ENCODE results near the gene MTHFD2. TPM values are rescaled to one million over a fixed set of nuclear protein-coding genes. Genes with fewer than 3 reads are reported as not detected.

MTHFD2 gene
- total and polyA plus RNA-seq, 10 donors: 17.8 to 71.1 (median 39.8) TPM

DNA sequence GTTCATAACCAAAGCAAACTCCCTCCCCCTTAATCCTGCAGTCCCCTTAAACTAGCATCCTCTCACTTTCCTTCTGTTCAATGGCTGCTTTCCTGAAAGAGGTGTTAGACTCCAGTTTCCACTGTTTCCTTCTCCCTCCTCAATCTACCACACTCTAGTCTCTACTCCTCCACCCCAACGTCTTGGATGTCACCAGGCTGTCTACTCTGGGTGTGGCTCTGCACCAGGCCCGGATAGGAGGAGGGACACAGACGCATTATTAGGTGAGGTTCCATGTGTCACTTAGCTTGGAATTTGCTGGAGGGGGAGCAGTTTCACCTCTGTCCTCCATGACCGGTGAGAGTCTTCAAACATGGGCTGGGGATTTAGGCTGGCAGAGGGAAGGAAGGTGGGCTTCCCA, 61.3 kb downstream of the MTHFD2 start:
- TF ChIP-seq POLR2A (IDR thresholded peaks at IDR 0.05) (no peak), POLR2AphosphoS5 (IDR thresholded peaks at IDR 0.05) (no peak), CTCF (IDR thresholded peaks at IDR 0.05 in 8 of 11, conservative IDR thresholded peaks at IDR 0.05 in 3 of 11) (no peak)
- WGBS, 5 donors: 83 to 96% (median 93%) methylated on average over 4 of the region's 4 CpGs
- intact Hi-C loops (cut with DNase I; ENCODE audit: low total_unique reads): no loop called here
- Histone ChIP-seq H3K4me1 (no peaks in the 10 kb centered on the region), H3K27me3 (replicated peaks in 1 of 7) (no peaks in the 10 kb centered on the region), H3K36me3 (peaks cover 0 to 35% (median 0%) of the 10 kb centered on the region in 6 donors), H3K4me3 (no peak overlapping the region), H3K9me3 (no peaks in the 10 kb centered on the region), H3K27ac (no peak overlapping the region)
- no peak for DNase-seq

DNA sequence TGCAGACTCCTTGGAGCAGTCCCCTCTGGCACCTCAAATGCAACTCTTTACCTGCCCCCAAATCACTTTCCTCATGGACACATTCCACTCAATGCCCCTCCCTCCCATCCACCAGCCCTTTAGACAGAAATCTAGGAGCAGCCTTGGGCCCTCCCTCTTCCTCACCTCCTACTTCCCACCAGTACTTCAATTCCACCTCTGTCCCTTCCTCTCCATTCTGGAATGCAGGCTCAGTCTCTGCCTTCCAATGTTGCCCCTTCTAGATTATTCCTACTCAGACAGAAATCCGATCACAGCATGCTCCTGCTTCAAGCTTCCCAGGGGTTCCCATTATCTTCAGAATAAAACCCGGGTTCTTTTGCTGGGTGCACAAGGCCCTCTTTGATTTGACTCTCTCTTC, 62.1 kb downstream of the MTHFD2 start:
- Histone ChIP-seq H3K9me3 (no peaks in the 10 kb centered on the region), H3K36me3 (peaks cover 0 to 32% (median 0%) of the 10 kb centered on the region in 6 donors), H3K27ac (no peak overlapping the region), H3K4me1 (no peaks in the 10 kb centered on the region), H3K4me3 (no peak overlapping the region), H3K27me3 (replicated peaks in 1 of 7) (no peaks in the 10 kb centered on the region)
- 75 to 88% (median 80%) methylated on average over 2 of the region's 2 CpGs for WGBS, 5 donors
- TF ChIP-seq CTCF (IDR thresholded peaks at IDR 0.05 in 8 of 11, conservative IDR thresholded peaks at IDR 0.05 in 3 of 11): no peak
- TF ChIP-seq POLR2A (IDR thresholded peaks at IDR 0.05): no peak
- TF ChIP-seq POLR2AphosphoS5 (IDR thresholded peaks at IDR 0.05): no peak
- no peak for DNase-seq
- intact Hi-C loops (cut with DNase I; ENCODE audit: low total_unique reads): no loop called here

- no peaks in the 10 kb centered on the region for H3K27me3 ChIP-seq (replicated peaks in 1 of 7)
- H3K4me3 ChIP-seq: no peak overlapping the region
- 74 to 81% (median 75%) methylated on average over 6 of the region's 6 CpGs for WGBS, 5 donors
- H3K36me3 ChIP-seq: peaks cover 0 to 27% (median 0%) of the 10 kb centered on the region in 6 donors
- no peak overlapping the region for H3K27ac ChIP-seq
- H3K4me1 ChIP-seq: no peaks in the 10 kb centered on the region
- intact Hi-C loops (cut with DNase I; ENCODE audit: low total_unique reads): no loop called here
- TF ChIP-seq POLR2AphosphoS5 (IDR thresholded peaks at IDR 0.05): no peak
- no peak for TF ChIP-seq POLR2A (IDR thresholded peaks at IDR 0.05)
- no peak for TF ChIP-seq CTCF (IDR thresholded peaks at IDR 0.05 in 8 of 11, conservative IDR thresholded peaks at IDR 0.05 in 3 of 11)
- H3K9me3 ChIP-seq: no peaks in the 10 kb centered on the region
- no peak for DNase-seq
Observed at GRCh38 chr2:74261204-74261864, 62.9 kb downstream of the MTHFD2 start.

GRCh38 chr2:74262681-74263080, 64.3 kb downstream of the MTHFD2 start:
- Histone ChIP-seq H3K36me3 (peaks cover 0 to 27% (median 0%) of the 10 kb centered on the region in 6 donors), H3K9me3 (no peaks in the 10 kb centered on the region), H3K27me3 (replicated peaks in 1 of 7) (no peaks in the 10 kb centered on the region), H3K4me3 (no peak overlapping the region), H3K27ac (no peak overlapping the region), H3K4me1 (peaks cover 0 to 11% (median 1%) of the 10 kb centered on the region in 6 donors)
- intact Hi-C loops (cut with DNase I; ENCODE audit: low total_unique reads): no loop called here
- TF ChIP-seq POLR2A (IDR thresholded peaks at IDR 0.05) (no peak), POLR2AphosphoS5 (IDR thresholded peaks at IDR 0.05) (no peak), CTCF (IDR thresholded peaks at IDR 0.05 in 8 of 11, conservative IDR thresholded peaks at IDR 0.05 in 3 of 11) (no peak)
- DNase-seq: no peak
- 92 to 95% (median 94%) methylated on average over 6 of the region's 6 CpGs for WGBS, 5 donors
